A673 (cell line): ENCODE measurements around the gene HS1BP3.

ENCODE experiments used
- EZH2 ChIP-seq: fragments of 200-600 bp; sonication (generic); IDR thresholded peaks from 2 replicates; pipeline ENCODE4 v1.6.1; 2017; ENCODE audit warnings: borderline replicate concordance, low read depth, mild to moderate bottlenecking, mixed read lengths, antibody characterized with exemption, low read length; ENCODE audit not compliant: poor library complexity, severe bottlenecking
- TF ChIP-seq, protein P1 (sequence below): fragments of 300-800, 200-600 bp; sonication (generic); conservative IDR thresholded peaks from 2 replicates; pipeline ENCODE4 v1.5.1; 2017; ENCODE audit warnings: low read depth, mild to moderate bottlenecking, antibody characterized with exemption, low read length, moderate library complexity, mixed read lengths

DNA sequence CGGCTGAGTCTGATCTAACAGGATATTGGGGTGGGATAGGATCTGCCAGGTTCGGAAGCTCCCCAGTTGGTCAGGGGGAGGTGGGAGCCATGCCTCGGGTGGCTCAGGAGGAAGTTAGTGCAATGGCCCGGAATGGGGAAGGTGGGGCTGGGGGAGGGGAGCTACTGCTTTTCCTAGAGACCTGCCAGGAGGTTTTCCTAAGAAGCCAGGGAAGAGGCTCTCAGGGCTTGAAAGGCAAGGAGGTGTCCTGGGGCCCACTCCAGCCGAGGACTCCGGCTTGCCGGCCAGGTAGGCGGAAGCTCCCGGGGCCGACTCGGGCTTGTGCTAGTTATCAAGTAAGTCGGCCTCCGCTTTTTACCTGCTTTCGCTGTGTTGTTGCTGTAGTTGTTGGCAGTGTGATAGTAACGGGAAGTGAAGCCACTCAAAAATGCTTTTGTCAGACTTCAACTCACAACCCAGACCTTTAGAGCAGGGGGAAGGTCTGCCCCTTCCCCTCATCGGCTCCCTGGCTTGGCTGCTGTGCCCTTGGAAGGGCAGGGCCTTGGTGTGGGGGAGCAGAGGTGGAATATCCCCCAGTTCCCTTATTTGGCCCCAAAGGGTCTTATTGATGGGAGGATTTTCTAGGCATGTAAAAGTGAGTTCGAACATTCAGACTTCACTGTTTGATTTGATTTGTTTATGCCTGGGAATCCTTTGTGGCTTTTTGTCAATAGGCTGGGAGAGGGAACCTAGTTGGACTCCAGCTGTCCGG, 21.5 kb upstream of the HS1BP3 start:
- TF ChIP-seq, protein P1, sequence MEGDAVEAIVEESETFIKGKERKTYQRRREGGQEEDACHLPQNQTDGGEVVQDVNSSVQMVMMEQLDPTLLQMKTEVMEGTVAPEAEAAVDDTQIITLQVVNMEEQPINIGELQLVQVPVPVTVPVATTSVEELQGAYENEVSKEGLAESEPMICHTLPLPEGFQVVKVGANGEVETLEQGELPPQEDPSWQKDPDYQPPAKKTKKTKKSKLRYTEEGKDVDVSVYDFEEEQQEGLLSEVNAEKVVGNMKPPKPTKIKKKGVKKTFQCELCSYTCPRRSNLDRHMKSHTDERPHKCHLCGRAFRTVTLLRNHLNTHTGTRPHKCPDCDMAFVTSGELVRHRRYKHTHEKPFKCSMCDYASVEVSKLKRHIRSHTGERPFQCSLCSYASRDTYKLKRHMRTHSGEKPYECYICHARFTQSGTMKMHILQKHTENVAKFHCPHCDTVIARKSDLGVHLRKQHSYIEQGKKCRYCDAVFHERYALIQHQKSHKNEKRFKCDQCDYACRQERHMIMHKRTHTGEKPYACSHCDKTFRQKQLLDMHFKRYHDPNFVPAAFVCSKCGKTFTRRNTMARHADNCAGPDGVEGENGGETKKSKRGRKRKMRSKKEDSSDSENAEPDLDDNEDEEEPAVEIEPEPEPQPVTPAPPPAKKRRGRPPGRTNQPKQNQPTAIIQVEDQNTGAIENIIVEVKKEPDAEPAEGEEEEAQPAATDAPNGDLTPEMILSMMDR = no peak
- peak; percentile 59 for TF ChIP-seq EZH2
